Activated CD8-positive, alpha-beta memory T cell treated with anti-CD3 and anti-CD28 coated beads, Interleukin-2, amount 10 ng/mL, durations not matched to agents 7 days and 5 days (primary cell): ENCODE results near the gene AP3S2. TPM values are rescaled to one million over a fixed set of nuclear protein-coding genes. Genes with fewer than 3 reads are reported as not detected.

Source experiments
- ATAC-seq: fragments of 150-1000 bp; cut with Tn5 transposase; one replicate; pipeline ENCODE4 v1.10.0; 2021; ENCODE audit warnings: moderate library complexity
- CTCF ChIA-PET: fragments of 350-600 bp; sonication (Branson Sonifier 250); formaldehyde crosslinking; loops from one replicate; lab custom pipeline; 2021; ENCODE audit warnings: antibody characterized with exemption; lab: Charles Lee
- DNase-seq: peaks from one replicate; pipeline ENCODE4 v3.0.0-alpha.2; 2020
- H3K27ac Mint-ChIP-seq: one replicate; pipeline ENCODE4 v1.8.0; 2021; ENCODE audit warnings: mild to moderate bottlenecking, mixed read lengths
- H3K27me3 Mint-ChIP-seq: one replicate; pipeline ENCODE4 v1.8.0; 2021; ENCODE audit warnings: mixed read lengths
- H3K36me3 Mint-ChIP-seq: one replicate; pipeline ENCODE4 v1.8.0; 2021; ENCODE audit warnings: mild to moderate bottlenecking, mixed read lengths
- H3K4me1 Mint-ChIP-seq: one replicate; pipeline ENCODE4 v1.8.0; 2021; ENCODE audit warnings: mixed read lengths
- H3K4me3 Mint-ChIP-seq: one replicate; pipeline ENCODE4 v1.8.0; 2021; ENCODE audit warnings: mild to moderate bottlenecking, moderate library complexity, mixed read lengths
- H3K9me3 Mint-ChIP-seq: one replicate; pipeline ENCODE4 v1.8.0; 2022; ENCODE audit warnings: low read depth, mixed read lengths
- total RNA-seq, 2 experiments: library from RNA; stranded (reverse); gene quantifications; one replicate each; pipeline ENCODE4 v1.2.3, GENCODE V29; 2021

Gene AP3S2
- total RNA-seq, 2 experiments from 2014 or later = 22.2 to 26.5 TPM

GRCh38 chr15:89912674-89913396 lies 19.0 kb upstream of the AP3S2 start, which contains the start of gene ARPIN:
ARPIN (minus strand) TSS chr15:89912952; CDS start chr15:89912835, 117 bp downstream.
- Mint-ChIP-seq H3K36me3 (no peaks in the 10 kb centered on the region), H3K4me1 (no peaks in the 10 kb centered on the region), H3K9me3 (no peaks in the 10 kb centered on the region), H3K27me3 (peaks cover 42% of the 10 kb centered on the region), H3K4me3 (no peak within 1 kb of the TSS), H3K27ac (no peak within 1 kb of the TSS)
- DNase-seq = no peak
- CTCF ChIA-PET = interaction anchor here (0.5 to 1.2 kb wide), 2 partner anchors 38 to 118 kb away, joined by 3 read pairs; no protein-coding TSS in a partner anchor
- ATAC-seq = peak; percentile 27

- Mint-ChIP-seq H3K27ac (no peak overlapping the region), H3K4me1 (no peaks in the 10 kb centered on the region), H3K4me3 (no peak overlapping the region), H3K9me3 (no peaks in the 10 kb centered on the region), H3K27me3 (peaks cover 40% of the 10 kb centered on the region), H3K36me3 (no peaks in the 10 kb centered on the region)
- CTCF ChIA-PET = interaction anchor here (0.5 kb wide), 1 partner anchor 37 kb away, joined by 3 read pairs; no protein-coding TSS in a partner anchor
- ATAC-seq (no peak), DNase-seq (no peak)
These were observed 18.4 kb upstream of the AP3S2 start for GRCh38 chr15:89912145-89912673.

- Mint-ChIP-seq H3K27me3 (peaks cover 37% of the 10 kb centered on the region), H3K9me3 (no peaks in the 10 kb centered on the region), H3K4me1 (no peaks in the 10 kb centered on the region), H3K36me3 (no peaks in the 10 kb centered on the region), H3K4me3 (no peak overlapping the region), H3K27ac (no peak overlapping the region)
- DNase-seq = no peak
- CTCF ChIA-PET = no interaction called here
- ATAC-seq = no peak
These were observed 17.3 kb upstream of the AP3S2 start for GRCh38 chr15:89910891-89911626.

- Mint-ChIP-seq H3K27ac (no peak overlapping the region), H3K36me3 (no peaks in the 10 kb centered on the region), H3K27me3 (peaks cover 34% of the 10 kb centered on the region), H3K9me3 (no peaks in the 10 kb centered on the region), H3K4me3 (no peak overlapping the region), H3K4me1 (no peaks in the 10 kb centered on the region)
- CTCF ChIA-PET = interaction anchor here (0.6 kb wide), 1 partner anchor 12 kb away, joined by 3 read pairs; no protein-coding TSS in a partner anchor
- ATAC-seq = no peak
- no peak for DNase-seq
These were observed 15.8 kb upstream of the AP3S2 start for GRCh38 chr15:89909611-89910010.

GRCh38 chr15:89908226-89908625 lies 14.4 kb upstream of the AP3S2 start:
- Mint-ChIP-seq H3K36me3 (no peaks in the 10 kb centered on the region), H3K27ac (no peak overlapping the region), H3K4me3 (no peak overlapping the region), H3K27me3 (peaks cover 24% of the 10 kb centered on the region), H3K9me3 (no peaks in the 10 kb centered on the region), H3K4me1 (no peaks in the 10 kb centered on the region)
- CTCF ChIA-PET = no interaction called here
- no peak for ATAC-seq
- DNase-seq = no peak

GRCh38 chr15:89907289-89907688 lies 13.5 kb upstream of the AP3S2 start:
- Mint-ChIP-seq H3K4me3 (no peak overlapping the region), H3K36me3 (no peaks in the 10 kb centered on the region), H3K27ac (no peak overlapping the region), H3K4me1 (no peaks in the 10 kb centered on the region), H3K27me3 (peaks cover 19% of the 10 kb centered on the region), H3K9me3 (no peaks in the 10 kb centered on the region)
- CTCF ChIA-PET = interaction anchor here (0.9 kb wide), 1 partner anchor 8 kb away, joined by 4 read pairs; no protein-coding TSS in a partner anchor
- ATAC-seq = no peak
- no peak for DNase-seq

- CTCF ChIA-PET = interaction anchor here (0.6 to 2.1 kb wide), 4 partner anchors 15 to 181 kb away, joined by 3 to 6 read pairs (median 4); no protein-coding TSS in a partner anchor
- H3K36me3 Mint-ChIP-seq = no peaks in the 10 kb centered on the region
- no peak for DNase-seq
- no peak overlapping the region for H3K4me3 Mint-ChIP-seq
- no peak overlapping the region for H3K27ac Mint-ChIP-seq
- H3K4me1 Mint-ChIP-seq = no peaks in the 10 kb centered on the region
- no peak for ATAC-seq
- H3K27me3 Mint-ChIP-seq = peaks cover 5% of the 10 kb centered on the region
- no peaks in the 10 kb centered on the region for H3K9me3 Mint-ChIP-seq
These were observed 12.1 kb upstream of the AP3S2 start for GRCh38 chr15:89905846-89906378.

- no peak for ATAC-seq
- H3K27ac Mint-ChIP-seq = no peak overlapping the region
- CTCF ChIA-PET = interaction anchor here (1.1 to 2.1 kb wide), 2 partner anchors 29 to 167 kb away, joined by 4 to 6 read pairs; no protein-coding TSS in a partner anchor
These were observed 10.7 kb upstream of the AP3S2 start for GRCh38 chr15:89904519-89904918.

GRCh38 chr15:89903858-89904130 lies 10.0 kb upstream of the AP3S2 start:
- CTCF ChIA-PET = interaction anchor here (1.1 kb wide), 1 partner anchor 168 kb away, joined by 4 read pairs; no protein-coding TSS in a partner anchor
- Mint-ChIP-seq H3K4me3 (no peak overlapping the region), H3K36me3 (no peaks in the 10 kb centered on the region), H3K4me1 (no peaks in the 10 kb centered on the region), H3K27ac (no peak overlapping the region), H3K27me3 (peaks cover 3% of the 10 kb centered on the region), H3K9me3 (no peaks in the 10 kb centered on the region)
- ATAC-seq (no peak), DNase-seq (no peak)

More at GRCh38 chr15:89904519-89904918, 10.7 kb upstream of the AP3S2 start:
- no peak for DNase-seq
- H3K36me3 Mint-ChIP-seq = no peaks in the 10 kb centered on the region
- peaks cover 3% of the 10 kb centered on the region for H3K27me3 Mint-ChIP-seq
- H3K9me3 Mint-ChIP-seq = no peaks in the 10 kb centered on the region
- no peaks in the 10 kb centered on the region for H3K4me1 Mint-ChIP-seq
- no peak overlapping the region for H3K4me3 Mint-ChIP-seq

GRCh38 chr15:89903015-89903857 lies 9.4 kb upstream of the AP3S2 start:
- H3K4me1 Mint-ChIP-seq = no peaks in the 10 kb centered on the region
- H3K4me3 Mint-ChIP-seq = no peak overlapping the region
- H3K36me3 Mint-ChIP-seq = no peaks in the 10 kb centered on the region
- DNase-seq = no peak
- H3K9me3 Mint-ChIP-seq = no peaks in the 10 kb centered on the region
- CTCF ChIA-PET = interaction anchor here (1.1 kb wide), 1 partner anchor 168 kb away, joined by 4 read pairs; no protein-coding TSS in a partner anchor
- H3K27ac Mint-ChIP-seq = no peak overlapping the region
- H3K27me3 Mint-ChIP-seq = peaks cover 3% of the 10 kb centered on the region
- ATAC-seq = no peak

GRCh38 chr15:89900849-89901248 lies 7.1 kb upstream of the AP3S2 start:
- H3K9me3 Mint-ChIP-seq = no peaks in the 10 kb centered on the region
- H3K27ac Mint-ChIP-seq = no peak overlapping the region
- DNase-seq (no peak), ATAC-seq (no peak)
- no peak overlapping the region for H3K4me3 Mint-ChIP-seq
- H3K36me3 Mint-ChIP-seq = no peaks in the 10 kb centered on the region
- no peaks in the 10 kb centered on the region for H3K4me1 Mint-ChIP-seq
- H3K27me3 Mint-ChIP-seq = peaks cover 3% of the 10 kb centered on the region
- CTCF ChIA-PET = interaction anchor here (4.8 kb wide), 1 partner anchor 170 kb away, joined by 35 read pairs; no protein-coding TSS in a partner anchor

GRCh38 chr15:89899951-89900567 lies 6.3 kb upstream of the AP3S2 start:
- ATAC-seq (no peak), DNase-seq (no peak)
- H3K36me3 Mint-ChIP-seq = no peaks in the 10 kb centered on the region
- H3K27ac Mint-ChIP-seq = no peak overlapping the region
- peaks cover 1% of the 10 kb centered on the region for H3K4me1 Mint-ChIP-seq
- peaks cover 5% of the 10 kb centered on the region for H3K27me3 Mint-ChIP-seq
- H3K9me3 Mint-ChIP-seq = no peaks in the 10 kb centered on the region
- CTCF ChIA-PET = interaction anchor here (0.8 to 4.8 kb wide), 4 partner anchors 25 to 186 kb away, joined by 3 to 35 read pairs (median 4); no protein-coding TSS in a partner anchor
- no peak overlapping the region for H3K4me3 Mint-ChIP-seq
